Esophagus squamous epithelium (tissue), 4 donors: Measurements from ENCODE around the gene STK16.

ENCODE experiments used
- CTCF ChIP-seq, 6 experiments: fragments of 450-650 bp in 4 of 6; fragments of 200-600 bp in 2 of 6; sonication (generic) in 2 of 6; IDR thresholded peaks; one replicate each; pipeline ENCODE4 v1.5.1; 2016 to 2019; ENCODE audit warnings: antibody characterized with exemption in 6 of 6, mild to moderate bottlenecking in 4 of 6, moderate library complexity in 4 of 6
- POLR2A ChIP-seq, 4 donors: fragments of 450-650 bp; IDR thresholded peaks; one replicate each; pipeline ENCODE4 v1.6.1; 2017; ENCODE audit warnings: antibody characterized with exemption in 4 of 4, mild to moderate bottlenecking in 4 of 4, moderate library complexity in 3 of 4

DNA sequence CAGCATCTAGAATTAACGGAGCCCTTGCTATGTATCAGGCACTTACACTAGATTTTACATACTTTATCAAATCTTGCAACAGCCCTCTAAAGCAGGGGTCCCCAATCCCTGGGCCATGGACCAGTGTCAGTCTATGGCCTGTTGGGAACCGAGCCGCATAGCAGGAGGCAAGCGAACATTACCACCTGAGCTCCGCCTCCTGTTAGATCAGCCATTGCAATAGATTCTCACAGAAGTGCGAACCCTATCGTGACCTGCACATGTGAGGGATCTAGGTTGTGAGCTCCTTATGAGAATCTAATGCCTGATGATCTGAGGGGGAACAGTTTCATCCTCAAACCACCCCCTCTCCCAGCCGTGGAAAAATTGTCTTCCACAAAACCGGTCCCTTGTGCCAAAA lies 47.3 kb downstream of the STK16 start:
- TF ChIP-seq POLR2A (IDR thresholded peaks at IDR 0.05) (no peak), CTCF (IDR thresholded peaks at IDR 0.05) (no peak)
